AG20443 (cell line): ENCODE measurements around the gene OGT.
A peak's percentile ranks its signal among the peaks of the same experiment; 100 is the strongest.
"Not testable (repeated sequence)": the region's sequence is repeated elsewhere in the genome, so short reads cannot be mapped to it uniquely, and the experiment has no call there.

Experiments
- DNase-seq: peaks from one replicate; pipeline ENCODE4 v3.0.0; 2012; ENCODE audit warnings: low spot score, mixed read lengths

Gene OGT

GRCh38 chrX:71540801-71541200 is 7.9 kb downstream of the OGT start:
- DNase-seq: no peak

DNA sequence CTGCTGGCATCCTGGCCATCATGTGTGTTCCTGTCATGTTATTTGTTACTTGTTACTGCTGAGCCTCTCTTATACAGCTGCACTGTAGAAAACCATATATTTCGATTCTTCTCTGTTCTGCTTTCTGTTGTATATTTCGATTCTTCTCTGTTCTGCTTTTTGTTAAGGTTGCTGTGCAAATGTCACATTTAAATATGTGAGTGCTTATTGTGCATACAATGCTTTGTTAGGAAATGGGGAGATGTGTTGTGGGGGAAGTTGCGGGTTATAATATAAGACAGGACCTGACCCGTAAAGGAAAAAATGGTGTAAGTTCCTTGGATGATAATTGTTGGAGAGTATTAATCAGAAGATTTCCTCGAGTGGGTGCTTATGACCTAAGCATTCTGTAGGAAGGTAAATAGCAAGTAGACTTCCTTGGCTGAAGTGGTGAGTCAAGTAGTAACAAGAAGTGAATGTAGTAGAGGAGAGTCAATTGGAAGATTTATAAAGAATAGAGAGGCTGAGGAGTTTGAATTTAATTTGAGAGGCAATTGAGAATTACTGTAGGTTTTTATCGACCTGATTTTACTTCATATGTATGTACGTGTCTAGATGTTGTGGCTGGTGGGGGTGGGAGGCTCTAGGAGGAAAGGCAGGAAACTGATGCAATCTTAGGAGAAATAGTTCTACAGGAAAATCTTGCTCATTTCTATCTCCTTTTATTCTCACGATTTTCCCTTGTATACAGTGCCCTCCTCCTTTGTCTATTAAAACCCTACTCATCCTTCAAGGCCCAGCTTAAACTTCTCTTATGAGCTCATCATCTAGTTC is 8.5 kb downstream of the OGT start:
- peak; percentile 27 for DNase-seq

DNA sequence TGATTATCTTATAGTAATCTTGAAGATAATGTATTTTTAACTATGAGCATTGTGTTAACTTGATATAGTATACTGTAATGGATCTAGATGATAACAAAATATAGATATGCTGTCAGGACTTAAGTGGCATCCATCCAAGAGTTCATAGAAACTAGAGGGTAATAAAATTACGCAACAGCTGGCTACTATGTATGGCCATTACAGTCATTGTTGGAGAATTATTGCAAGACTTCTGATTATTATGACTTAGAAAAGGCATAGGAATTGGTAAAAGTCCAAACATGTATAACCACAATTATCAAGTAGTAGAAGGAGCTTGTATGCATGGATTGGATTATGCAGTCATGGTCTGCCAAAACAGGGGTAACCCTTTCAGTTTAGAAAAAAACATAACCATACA is 9.5 kb downstream of the OGT start:
- DNase-seq: no peak

- DNase-seq: no peak
Measured at GRCh38 chrX:71542825-71543224, 9.9 kb downstream of the OGT start.

DNA sequence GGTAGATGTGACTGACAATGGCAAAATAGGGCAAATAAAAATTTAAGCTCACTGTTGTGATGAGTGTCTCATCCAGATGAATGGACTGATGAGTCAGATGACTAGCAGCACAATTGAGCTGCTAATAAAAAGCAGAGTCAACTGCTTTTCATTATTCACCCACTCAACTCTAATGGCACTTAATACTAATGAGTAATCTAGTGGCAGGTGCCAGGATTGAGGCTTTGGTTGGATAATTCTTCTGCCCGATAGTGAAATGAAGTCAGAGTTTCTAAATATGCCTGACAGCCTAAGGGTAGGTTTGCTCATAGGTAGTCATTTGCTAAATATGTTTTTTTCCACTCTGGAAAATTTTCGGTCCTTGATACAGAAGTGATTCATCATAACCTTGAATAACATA is 10.4 kb downstream of the OGT start:
- DNase-seq: peak; percentile 35

GRCh38 chrX:71545364-71545763 is 12.5 kb downstream of the OGT start:
- no peak for DNase-seq

DNA sequence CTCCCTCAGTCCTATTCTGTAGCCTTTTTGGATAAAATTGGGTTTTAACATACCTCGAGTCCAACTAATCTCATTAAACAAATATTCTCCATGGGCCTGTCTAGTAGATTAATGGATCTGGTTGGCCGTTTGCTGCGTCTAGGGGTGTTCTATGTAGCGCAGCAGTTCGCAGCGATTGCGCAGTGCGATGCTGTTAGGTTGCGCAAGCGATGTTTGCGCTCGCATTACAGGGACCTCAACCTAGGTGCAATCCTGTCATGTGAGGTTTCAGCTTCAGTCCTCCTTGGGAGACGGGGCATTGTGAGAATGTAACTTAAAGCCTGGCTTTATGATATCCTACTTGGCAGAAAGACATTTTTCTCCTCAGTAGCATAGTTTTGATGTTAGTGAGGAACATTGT is 14.0 kb downstream of the OGT start:
- DNase-seq: no peak

DNA sequence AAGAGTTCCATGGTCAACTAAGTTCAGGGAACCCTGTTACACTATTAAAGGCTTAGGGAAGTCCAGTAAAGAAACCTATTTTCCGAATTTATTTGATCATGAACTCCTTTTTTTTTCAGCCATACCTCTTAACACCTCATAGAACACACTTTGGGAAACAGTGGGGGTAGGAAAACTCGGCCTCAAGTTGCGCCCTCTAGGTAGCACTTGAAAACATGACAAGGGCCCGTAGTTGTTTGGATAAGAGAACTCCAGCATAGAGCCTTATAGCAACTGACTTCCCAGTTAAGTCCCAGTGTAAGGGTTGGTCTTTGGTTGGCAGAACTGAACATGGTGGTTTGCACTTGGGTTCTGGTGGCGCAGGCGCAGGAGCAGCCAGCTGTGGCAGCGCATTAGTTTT is 14.4 kb downstream of the OGT start:
- DNase-seq: no peak

DNA sequence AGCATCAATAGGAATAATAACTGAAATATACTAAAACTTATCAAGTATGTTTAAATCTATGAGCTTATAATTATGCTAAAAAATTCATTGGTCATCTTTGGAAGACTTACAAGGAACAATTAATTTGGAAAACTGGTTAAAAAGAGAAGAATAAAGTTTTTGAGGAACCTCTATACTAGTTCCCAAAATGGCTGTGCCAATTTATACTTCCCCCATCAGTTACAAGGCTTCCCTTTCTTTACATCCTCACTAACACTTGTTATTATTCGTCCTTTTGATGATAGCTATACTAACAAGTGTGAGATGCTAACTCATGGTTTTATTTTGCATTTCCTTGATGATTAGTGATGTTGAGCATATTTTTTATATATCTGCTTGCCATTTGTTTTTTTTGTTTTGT is 17.1 kb downstream of the OGT start:
- no peak for DNase-seq

DNA sequence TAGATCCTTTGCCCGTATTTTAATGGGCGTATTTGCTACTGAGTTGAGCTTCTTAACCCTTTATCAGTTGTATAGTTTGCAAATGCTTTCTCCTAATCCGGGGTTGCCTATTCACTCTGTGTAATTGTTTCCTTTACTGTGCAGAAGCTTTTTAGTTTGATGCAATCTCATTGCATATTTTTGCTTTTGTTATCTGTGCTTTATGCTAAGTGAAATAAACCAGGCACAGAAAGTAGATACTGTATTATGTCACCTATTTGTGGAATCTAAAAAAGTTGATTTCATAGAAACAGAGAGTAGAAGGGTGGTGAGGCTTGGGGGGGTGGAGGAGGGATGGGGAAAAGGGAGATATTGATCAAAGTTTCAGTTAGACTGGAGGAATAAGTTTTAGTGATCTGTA is 17.7 kb downstream of the OGT start:
- no peak for DNase-seq

DNA sequence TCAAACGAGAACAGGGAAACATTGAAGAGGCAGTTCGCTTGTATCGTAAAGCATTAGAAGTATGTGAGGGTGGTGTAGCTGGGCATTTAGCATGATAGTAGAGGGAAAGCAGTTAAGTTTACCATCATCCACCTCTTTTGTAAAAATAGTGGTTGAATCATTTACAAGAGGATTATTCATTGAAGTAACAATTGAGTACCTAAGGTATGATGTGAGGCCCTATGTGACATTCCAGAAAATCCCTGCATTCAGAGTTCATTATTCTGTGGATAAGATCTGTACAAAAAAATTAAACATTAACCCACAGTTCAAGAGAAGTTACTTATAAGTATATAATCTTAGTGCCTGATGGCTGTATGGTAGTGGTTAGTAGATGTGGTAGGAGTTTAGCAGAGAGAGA is 23.1 kb downstream of the OGT start:
- DNase-seq: no peak

DNA sequence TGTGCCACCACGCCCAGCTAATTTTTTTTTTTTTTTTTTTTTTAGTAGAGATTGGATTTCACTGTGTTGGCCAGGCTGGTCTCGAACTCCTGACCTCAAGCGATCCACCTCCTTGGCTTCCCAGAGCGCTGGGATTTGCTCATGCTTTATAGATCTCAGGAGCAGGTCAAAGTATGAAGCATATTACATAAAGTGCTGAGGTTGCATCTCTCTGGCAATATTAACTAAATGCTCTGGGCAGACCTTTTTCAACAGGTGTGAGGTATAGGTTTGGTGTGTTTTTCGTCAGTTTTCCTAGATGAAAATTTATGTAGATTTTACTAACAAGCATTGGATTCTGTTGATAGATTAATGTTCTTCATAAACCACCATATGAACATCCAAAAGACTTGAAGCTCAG is 26.0 kb downstream of the OGT start:
- no peak for DNase-seq

DNA sequence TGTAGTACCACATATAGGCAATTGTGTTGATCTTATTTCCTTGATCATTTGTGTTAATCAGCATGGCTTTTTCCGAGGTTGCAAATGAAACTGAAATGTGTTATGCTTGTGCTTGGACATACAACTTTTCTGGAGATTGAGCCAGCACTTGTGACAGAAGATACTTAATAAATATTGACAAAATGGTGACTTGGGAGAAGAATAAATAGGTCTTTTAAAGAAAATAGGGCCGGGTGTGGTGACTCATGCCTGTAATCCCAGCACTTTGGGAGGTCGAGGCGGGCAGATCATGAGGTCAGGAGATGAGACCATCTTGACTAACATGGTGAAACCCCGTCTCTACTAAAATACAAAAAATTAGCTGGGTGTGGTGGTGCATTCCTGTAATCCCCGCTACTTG is 26.9 kb downstream of the OGT start:
- DNase-seq: not testable (repeated sequence)

DNA sequence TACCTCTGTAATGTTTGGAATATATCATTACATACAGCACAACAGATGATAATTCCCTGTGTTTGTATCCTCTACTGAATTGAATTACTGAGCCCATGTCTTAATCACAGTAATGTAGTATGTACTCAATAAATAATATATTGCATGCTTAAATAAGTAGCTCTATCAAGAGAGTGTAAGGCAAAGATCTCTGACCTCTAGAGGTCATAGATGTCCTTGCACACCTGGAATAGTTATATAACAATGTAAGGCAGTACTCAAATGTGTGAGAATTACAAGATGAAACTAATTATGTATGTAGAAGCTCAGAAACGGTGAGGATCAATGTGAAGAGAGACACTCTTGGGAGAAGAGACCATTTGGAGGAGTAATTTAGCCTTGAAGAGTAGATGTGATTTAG is 31.0 kb downstream of the OGT start:
- DNase-seq: no peak

DNA sequence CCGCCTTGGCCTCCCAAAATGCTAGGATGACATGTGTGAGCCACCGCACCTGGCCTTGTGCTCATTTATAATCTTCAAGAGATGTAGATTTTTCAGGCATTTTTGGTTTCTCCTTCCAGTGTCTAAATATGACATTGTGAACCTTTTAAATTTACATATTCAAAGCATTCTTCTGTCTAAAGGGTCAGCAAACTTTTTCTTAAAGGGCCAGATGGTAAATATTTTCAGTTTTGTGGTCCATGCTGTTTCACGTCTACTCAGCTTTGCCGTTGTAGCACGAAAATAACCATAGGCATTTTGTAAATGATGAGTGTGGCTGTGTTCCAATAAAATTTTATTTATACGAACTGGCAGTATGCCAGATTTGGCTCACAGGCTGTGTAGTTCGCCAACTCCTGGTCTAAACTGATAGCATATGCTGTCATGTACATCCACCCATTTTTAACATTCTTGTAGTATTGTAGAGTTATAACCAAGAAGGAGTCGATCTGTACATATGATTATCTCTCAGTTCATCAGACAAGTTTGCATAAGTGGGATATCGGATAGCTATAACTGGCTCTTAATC is 32.7 kb downstream of the OGT start:
- DNase-seq: no peak

DNA sequence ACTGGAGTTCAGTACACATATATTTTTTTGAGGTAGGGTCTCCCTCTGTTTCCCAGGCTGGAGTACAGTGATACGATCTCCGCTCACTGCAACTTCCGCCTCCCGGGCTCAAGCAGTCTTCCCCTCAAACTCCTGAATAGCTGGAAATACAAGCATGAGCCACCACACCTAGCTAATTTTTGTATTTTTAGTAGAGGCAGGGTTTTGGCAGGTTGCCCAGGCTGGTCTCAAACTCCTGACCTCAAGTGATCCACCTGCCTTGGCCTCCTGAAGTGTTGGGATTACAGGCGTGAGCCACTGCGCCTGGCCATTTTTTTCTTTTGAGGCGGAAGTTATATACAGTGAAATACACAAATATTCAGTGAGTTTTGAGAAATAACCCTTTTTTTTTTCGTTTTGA is 38.5 kb downstream of the OGT start:
- DNase-seq: not testable (repeated sequence)

- no peak for DNase-seq
Measured at GRCh38 chrX:71573590-71573989, 40.7 kb downstream of the OGT start.

DNA sequence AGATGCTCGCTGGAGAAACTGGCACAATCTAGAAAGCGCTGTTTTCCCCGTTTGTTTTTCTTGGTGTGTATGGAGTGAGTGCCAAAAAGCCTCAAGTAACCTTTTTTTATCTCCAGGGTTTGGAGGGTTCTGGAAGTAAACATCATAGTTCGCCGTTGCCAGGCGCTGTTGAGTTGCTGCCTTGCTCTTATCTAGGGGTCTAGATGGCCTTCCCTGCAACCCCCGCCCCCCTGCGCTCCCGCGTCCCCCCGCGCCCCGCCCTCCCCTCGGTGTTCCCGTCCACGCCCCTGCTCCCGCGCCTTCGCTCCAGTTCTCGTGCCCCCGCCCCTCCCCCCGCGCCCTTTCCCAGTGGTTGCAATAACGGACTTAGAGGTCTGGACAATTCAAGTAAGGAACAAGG is 44.8 kb downstream of the OGT start:
- DNase-seq: no peak

DNA sequence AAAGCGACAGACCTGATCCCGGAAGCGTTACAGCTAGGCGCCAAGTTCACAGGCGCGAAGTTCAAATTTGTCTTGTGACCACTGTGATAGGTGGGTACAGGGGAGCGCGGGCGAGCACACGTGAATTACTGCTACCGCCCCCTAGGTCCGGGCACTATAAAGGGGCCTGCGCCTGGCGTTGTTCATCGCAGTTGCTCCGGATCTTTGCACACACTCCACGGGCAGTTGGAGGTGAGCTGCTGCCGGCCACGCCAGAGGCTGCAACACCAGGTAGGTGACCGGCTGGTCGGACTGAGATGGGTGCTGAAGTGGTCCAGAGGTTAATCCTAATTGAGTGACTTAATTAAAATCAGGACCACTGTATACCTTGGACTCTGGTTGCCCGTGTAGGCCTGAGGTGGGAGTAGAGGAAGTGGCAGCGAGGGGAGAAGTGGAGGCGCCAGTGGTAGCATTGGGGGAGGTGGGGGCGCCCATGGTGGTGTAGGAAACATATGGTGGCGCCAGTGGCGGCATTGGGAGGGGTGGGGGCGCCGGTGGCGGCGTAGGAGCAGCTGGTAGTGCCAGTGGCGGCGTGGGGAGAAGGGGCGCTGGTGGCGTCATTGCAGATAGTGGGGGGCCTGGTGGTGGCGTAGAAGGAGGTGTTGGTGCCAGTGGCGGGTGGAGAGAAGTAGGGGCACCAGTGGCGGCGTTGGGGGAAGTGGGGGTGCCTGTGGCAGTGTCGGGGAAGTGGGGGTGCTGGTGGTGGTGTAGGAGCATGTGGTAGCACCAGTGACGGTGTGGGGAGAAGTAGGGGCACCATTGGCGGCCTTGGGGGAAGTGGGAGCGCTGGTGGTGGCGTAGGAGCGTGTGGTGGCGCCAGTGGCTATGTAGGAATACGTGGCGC is 45.6 kb downstream of the OGT start, which contains the start of gene GCNA:
Gene GCNA, plus strand, starts transcription at position 185 of the 883 bp plus-strand sequence. CDS start 2,385 bp downstream, outside the sequence.
- DNase-seq: no peak

- no peak for DNase-seq
Measured at GRCh38 chrX:71579136-71579989, 46.5 kb downstream of the OGT start.

DNA sequence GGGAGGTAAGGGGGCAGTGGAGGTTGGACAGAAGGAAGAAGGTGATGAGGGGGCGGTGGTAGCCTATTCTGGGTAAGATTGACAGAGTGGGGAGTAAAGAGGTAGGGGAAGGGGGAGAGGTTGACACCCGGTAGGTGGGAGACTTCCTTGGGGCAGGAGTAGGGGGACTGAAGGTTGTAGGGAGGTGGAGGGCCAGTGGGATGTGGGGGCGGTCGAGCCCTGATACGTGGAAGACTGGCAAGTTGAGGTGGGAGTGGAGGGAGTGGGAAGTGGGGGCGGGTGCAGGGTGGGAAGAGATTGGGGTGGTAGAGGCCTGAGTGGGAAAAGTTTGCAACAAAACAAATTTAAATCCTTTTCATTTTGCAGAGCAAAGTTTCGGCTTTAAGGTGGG is 47.1 kb downstream of the OGT start:
- no peak for DNase-seq

DNA sequence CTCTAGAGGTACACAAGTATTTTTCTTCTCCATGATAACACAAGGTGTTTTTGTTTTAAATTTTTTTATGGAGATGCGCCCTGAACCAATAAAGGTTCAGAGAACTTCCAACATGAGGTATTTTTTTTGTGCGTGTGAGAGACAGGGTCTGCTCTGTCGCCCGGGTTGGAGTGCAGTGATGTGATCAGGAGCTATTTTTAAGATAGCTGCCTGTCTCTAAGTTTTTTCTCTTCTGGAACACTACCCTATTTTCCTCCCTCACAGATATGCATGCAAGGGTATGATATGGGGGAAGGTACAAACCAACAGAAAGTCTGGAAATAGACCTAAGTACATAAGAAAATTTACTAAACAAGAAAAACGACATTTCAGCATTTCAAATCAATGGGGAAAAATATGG is 48.3 kb downstream of the OGT start:
- no peak for DNase-seq
